GOT3 (cell line): ENCODE measurements around the gene ADIPOR2.
"Not testable (repeated sequence)": the region's sequence is repeated elsewhere in the genome, so short reads cannot be mapped to it uniquely, and the experiment has no call there.

Experiments
- DNase-seq: peaks from one replicate; lab custom pipeline; 2025; ENCODE audit warnings: mixed read lengths; lab: John Stamatoyannopoulos, UW

The ADIPOR2 gene

GRCh38 chr12:1665366-1665765, 25.5 kb upstream of the ADIPOR2 start:
- DNase-seq = no peak

DNA sequence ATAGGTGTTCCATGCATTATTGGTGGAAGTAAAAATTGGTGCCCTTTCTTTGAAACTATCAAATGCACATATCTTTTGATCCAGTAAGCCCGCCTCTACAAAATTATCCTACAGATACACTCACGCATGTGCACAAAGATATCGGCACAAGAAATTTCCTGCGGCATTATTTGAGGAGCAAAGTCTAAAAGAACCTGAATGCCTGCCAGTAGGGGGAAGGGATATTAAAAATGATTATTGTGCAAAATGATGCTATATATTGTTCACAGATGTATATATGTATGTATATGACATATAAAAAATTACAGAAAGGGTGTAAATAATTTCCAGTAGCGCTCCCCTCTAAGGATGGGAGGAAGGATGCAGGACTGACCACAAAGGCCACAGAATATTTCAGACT, 24.7 kb upstream of the ADIPOR2 start:
- DNase-seq = no peak

GRCh38 chr12:1666685-1667162, 24.1 kb upstream of the ADIPOR2 start:
- DNase-seq = no peak

GRCh38 chr12:1668833-1669543, 21.9 kb upstream of the ADIPOR2 start:
- DNase-seq = no peak

- DNase-seq = no peak
Observed at GRCh38 chr12:1670358-1671268, 20.3 kb upstream of the ADIPOR2 start.

GRCh38 chr12:1676043-1676442, 14.8 kb upstream of the ADIPOR2 start:
- DNase-seq = no peak

DNA sequence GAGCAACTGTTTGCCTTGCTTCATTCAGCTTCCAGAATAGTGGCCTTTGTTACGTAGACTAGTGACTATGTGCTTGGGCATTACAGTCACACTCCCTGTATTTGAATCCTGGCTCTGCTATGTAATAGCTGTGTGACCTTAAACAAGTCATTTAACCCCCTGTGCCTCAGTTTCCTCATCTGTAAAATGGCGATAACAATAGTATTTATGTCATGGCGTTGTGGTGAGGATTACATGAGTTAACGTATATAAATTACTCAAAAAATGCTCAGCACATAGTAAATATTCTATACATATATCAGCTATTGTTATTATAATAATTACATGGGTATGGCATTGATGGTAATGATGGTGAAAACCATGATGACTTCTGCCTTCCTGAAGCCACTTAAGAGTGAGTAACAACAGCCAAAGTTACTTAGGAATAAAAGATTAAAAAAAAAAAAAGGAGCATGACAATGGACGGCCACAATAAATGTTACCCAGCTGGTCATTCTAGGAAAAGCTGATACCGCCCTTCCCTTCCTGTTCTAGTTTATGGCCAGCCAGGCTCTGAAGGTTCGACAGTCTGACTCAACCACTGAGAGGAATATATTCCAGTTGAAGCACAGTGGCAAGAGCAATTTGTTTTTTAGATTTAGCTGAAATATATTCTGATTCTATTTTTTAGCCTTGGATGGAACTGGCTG, 9.9 kb upstream of the ADIPOR2 start:
- no peak for DNase-seq

DNA sequence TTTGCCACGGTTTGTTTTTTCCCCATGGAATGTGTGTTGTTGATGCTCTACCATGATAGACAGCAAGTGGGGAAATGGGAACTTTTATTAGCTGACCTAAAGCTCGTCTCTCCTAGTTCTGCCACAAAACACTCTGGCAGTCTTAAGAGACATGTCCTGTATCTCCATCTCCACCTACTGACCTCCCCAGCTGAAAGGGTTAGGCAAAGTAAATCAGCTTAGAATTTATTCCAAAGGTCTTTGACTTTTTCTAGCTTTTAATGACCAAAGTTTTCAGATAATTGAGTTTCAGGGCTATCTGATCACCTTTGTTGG, 9.4 kb upstream of the ADIPOR2 start:
- no peak for DNase-seq

DNA sequence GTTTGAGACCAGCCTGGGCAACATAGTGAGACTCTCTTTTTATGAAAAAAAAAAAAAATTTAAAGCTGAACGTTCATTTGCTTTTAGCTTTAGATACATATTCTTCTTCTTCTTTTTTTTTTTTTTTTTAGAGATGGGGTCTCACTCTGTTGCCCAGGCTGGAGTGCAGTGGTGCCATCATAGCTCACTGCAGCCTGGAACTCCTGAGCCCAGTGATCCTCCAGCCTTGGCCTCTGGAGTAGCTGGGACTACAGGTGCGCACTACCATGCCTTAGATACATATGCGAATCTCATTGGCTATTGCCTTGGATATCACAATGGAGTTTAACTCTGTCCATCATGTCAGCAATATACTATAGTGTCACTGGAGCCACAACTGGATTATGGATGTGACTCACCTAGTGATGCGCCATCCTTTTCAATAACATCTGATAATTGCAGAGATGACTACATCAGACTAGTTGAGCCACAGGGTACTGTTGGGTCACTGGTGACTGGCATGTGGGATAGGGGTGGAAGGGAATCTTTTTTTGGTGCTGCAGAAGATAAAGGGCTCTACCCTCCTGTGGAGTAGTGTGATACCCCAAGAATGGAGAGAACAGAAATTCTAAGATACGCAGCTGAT, 2.7 kb upstream of the ADIPOR2 start:
- DNase-seq = no peak

DNA sequence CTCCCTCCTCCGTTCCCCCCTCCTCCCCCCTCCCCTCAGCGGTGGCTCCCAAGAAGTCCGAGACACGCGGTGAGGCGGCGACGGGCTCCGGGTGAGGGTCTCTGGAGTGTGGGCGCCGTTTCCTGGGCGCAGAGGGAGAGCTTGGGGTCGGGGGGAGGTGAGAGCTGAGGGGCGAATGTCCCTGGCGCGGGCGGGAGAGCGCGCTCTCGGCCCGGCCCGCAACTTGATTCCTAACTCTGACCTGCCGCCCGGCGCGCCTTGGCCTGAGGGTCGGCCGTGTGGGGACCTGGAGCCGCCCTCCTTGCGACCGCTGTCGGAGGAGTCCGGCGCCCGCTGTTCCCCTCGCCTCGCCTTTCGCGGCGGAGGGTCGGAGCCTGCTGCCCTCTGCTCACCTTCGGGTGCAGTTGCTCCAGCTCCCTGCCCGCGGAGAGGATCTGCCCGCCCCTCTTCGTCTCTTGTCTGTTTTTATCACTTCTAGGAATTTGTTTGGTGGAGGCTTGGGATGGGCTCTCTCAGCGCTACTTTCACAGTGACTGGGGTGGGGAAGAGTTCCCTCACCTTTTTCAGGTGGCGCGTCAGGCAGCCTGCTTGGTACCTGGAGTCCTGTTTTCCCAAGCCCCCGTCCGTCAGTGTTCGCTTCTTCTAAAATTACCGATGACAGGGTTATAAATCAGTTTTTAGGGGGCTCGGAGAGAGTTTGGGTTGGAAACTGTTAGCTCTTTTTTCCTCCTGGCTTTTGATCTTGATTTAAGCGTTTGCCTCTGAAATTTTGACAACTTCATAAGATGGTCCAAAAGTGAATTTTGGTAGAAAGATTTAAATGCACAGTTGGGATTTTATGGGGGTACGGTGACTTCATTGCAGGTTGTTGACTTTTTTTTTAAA, 495 bp downstream of the ADIPOR2 start:
- no peak for DNase-seq

- no peak for DNase-seq
Observed at GRCh38 chr12:1692226-1692625, 1.4 kb downstream of the ADIPOR2 start.

GRCh38 chr12:1692895-1693610, 2.2 kb downstream of the ADIPOR2 start:
- DNase-seq = no peak

- not testable (repeated sequence) for DNase-seq
Observed at GRCh38 chr12:1695097-1695496, 4.2 kb downstream of the ADIPOR2 start.

- no peak for DNase-seq
Observed at GRCh38 chr12:1695886-1696670, 5.2 kb downstream of the ADIPOR2 start.

GRCh38 chr12:1696800-1697199, 5.9 kb downstream of the ADIPOR2 start:
- DNase-seq = no peak

- DNase-seq = no peak
Observed at GRCh38 chr12:1697271-1697670, 6.4 kb downstream of the ADIPOR2 start.

- DNase-seq = no peak
Observed at GRCh38 chr12:1698720-1699119, 7.8 kb downstream of the ADIPOR2 start.

DNA sequence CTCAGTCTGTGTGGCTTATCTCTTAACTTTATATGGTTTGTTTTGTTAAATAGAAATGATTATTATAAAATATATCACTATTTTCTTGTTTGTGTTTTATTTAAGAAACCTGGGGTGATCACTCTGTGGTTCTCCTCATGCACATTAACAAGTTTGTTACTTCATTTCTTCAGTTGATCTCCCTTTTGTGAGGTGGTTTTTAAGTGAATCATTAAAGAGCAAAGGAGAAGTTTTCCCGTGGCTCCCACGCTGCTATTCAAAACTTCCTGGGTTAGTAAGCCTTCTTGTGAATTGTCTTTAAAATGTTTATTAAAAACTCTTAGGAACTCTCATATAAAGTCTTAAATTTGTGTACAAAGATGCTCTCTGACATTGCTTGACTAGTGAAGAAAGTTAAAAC, 11.8 kb downstream of the ADIPOR2 start:
- no peak for DNase-seq
